ENCODE results near the gene MRPL28.
A peak's percentile ranks its signal among the peaks of the same experiment; 100 is the strongest.
"Not testable (repeated sequence)": the region's sequence is repeated elsewhere in the genome, so short reads cannot be mapped to it uniquely, and the experiment has no call there.

The MRPL28 gene

GRCh38 chr16:389352-389751, 19.0 kb upstream of the MRPL28 start:
- no peak for DNase-seq

- DNase-seq = not testable (repeated sequence)
These were observed 17.7 kb upstream of the MRPL28 start for GRCh38 chr16:387761-388666.

GRCh38 chr16:386641-387156, 16.4 kb upstream of the MRPL28 start:
- no peak for DNase-seq

GRCh38 chr16:383326-384051, 13.2 kb upstream of the MRPL28 start:
- peak; percentile 49 for DNase-seq

- peak; percentile 63 for DNase-seq
These were observed 11.7 kb upstream of the MRPL28 start, which contains the start of gene PGAP6 for GRCh38 chr16:381789-382717. Gene PGAP6, minus strand, starts transcription at chr16:381978. Its CDS starts 157 bp downstream, at chr16:381821.

GRCh38 chr16:381012-381788, 10.9 kb upstream of the MRPL28 start:
- peak; percentile 37 for DNase-seq

- no peak for DNase-seq
These were observed 10.3 kb upstream of the MRPL28 start for GRCh38 chr16:380762-381011.

GRCh38 chr16:379961-380761, 9.8 kb upstream of the MRPL28 start:
- no peak for DNase-seq

GRCh38 chr16:379183-379960, 9.0 kb upstream of the MRPL28 start:
- DNase-seq = no peak

- DNase-seq = no peak
These were observed 8.5 kb upstream of the MRPL28 start for GRCh38 chr16:378821-379182.

GRCh38 chr16:378113-378820, 7.9 kb upstream of the MRPL28 start:
- not testable (repeated sequence) for DNase-seq

- no peak for DNase-seq
These were observed 7.1 kb upstream of the MRPL28 start for GRCh38 chr16:377419-377951.

- no peak for DNase-seq
These were observed 6.6 kb upstream of the MRPL28 start for GRCh38 chr16:376817-377418.

GRCh38 chr16:375927-376816, 5.8 kb upstream of the MRPL28 start:
- no peak for DNase-seq

GRCh38 chr16:375212-375611, 4.9 kb upstream of the MRPL28 start:
- DNase-seq = no peak

- no peak for DNase-seq
These were observed 4.2 kb upstream of the MRPL28 start for GRCh38 chr16:374616-374926.

- DNase-seq = no peak
These were observed 3.7 kb upstream of the MRPL28 start for GRCh38 chr16:373848-374615.

Measured in activated CD8-positive, alpha-beta memory T cell treated with anti-CD3 and anti-CD28 coated beads, Interleukin-2, amount 50 U/mL, for 4 hours (primary cell).